Ovary (tissue), 3 donors: ENCODE measurements around the gene SCTR.

Experiments
- EP300 ChIP-seq: sonication (generic); formaldehyde crosslinking; IDR thresholded peaks from one replicate; pipeline ENCODE4 v1.6.1; 2017; ENCODE audit warnings: antibody characterized with exemption
- POLR2A ChIP-seq: fragments of 450-650 bp; IDR thresholded peaks from one replicate; pipeline ENCODE4 v1.6.1; 2017; ENCODE audit warnings: antibody characterized with exemption, mild to moderate bottlenecking, moderate library complexity
- TF ChIP-seq, protein P1 (sequence below), 3 donors: fragments of 450-650 bp in 2 of 3; fragments of 200-600 bp in 1 of 3; IDR thresholded peaks; one replicate each; pipeline versions ENCODE4 v1.5.1 to v1.8.0; 2016 to 2022; ENCODE audit warnings: antibody characterized with exemption in 3 of 3, mild to moderate bottlenecking in 1 of 3
- donor health status: DM: no; HTN: no; CAD: no.

DNA sequence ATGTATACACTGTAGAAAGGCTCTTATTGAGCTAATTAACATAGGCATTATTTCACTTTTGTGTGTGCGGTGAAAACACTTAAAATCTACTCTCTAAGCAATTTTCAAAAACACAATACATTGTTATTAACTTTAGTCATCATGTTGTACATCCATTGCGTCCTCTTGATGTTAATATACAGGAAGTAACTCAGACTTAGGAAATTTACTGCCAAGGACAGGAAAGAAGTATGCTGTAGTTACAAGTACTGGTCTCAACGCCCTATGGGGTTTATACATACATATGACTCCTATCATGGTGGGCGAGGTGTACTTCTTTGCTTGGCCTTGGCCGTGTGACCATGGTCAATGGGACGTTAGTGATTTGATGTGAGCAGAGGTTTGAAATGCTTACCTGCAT lies 15.5 kb downstream of the SCTR start:
- TF ChIP-seq, protein P1, sequence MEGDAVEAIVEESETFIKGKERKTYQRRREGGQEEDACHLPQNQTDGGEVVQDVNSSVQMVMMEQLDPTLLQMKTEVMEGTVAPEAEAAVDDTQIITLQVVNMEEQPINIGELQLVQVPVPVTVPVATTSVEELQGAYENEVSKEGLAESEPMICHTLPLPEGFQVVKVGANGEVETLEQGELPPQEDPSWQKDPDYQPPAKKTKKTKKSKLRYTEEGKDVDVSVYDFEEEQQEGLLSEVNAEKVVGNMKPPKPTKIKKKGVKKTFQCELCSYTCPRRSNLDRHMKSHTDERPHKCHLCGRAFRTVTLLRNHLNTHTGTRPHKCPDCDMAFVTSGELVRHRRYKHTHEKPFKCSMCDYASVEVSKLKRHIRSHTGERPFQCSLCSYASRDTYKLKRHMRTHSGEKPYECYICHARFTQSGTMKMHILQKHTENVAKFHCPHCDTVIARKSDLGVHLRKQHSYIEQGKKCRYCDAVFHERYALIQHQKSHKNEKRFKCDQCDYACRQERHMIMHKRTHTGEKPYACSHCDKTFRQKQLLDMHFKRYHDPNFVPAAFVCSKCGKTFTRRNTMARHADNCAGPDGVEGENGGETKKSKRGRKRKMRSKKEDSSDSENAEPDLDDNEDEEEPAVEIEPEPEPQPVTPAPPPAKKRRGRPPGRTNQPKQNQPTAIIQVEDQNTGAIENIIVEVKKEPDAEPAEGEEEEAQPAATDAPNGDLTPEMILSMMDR (IDR thresholded peaks at IDR 0.05) = no peak
- no peak for TF ChIP-seq EP300
- no peak for TF ChIP-seq POLR2A
